GM23338 (cell line): ENCODE results near the gene AKNA. TPM values are rescaled to one million over a fixed set of nuclear protein-coding genes. Genes with fewer than 3 reads are reported as not detected.
"Not testable (repeated sequence)": the region's sequence is repeated elsewhere in the genome, so short reads cannot be mapped to it uniquely, and the experiment has no call there.

Experiments used
- ATAC-seq: fragments of 200-7000 bp; cut with Tn5 transposase; 3 replicates; pipeline ENCODE4 v1.9.1; 2020
- DNase-seq: peaks from one replicate; pipeline ENCODE4 v3.0.0-alpha.2; 2015; ENCODE audit warnings: low spot score
- H2AFZ ChIP-seq: fragments of 200-600 bp; sonication (generic); 2 replicates; pipeline ENCODE4 v1.8.0; 2016; ENCODE audit warnings: antibody characterized with exemption, mild to moderate bottlenecking, moderate library complexity
- H3F3A ChIP-seq: fragments of 200-600 bp; sonication (generic); replicated peaks from 2 replicates; pipeline ENCODE4 v1.8.0; 2017; ENCODE audit warnings: antibody characterized with exemption, mixed run types, low read depth
- H3K27ac ChIP-seq: fragments of 200-600 bp; sonication (generic); 2 replicates; pipeline ENCODE4 v1.6.1; 2016; ENCODE audit warnings: low read depth
- H3K27me3 ChIP-seq: fragments of 200-600 bp; sonication (generic); 2 replicates; pipeline ENCODE4 v1.8.0; 2016; ENCODE audit warnings: mild to moderate bottlenecking, mixed run types, moderate library complexity; ENCODE audit not compliant: insufficient read depth
- H3K36me3 ChIP-seq: fragments of 200-600 bp; sonication (generic); 2 replicates; pipeline ENCODE4 v1.8.0; 2016; ENCODE audit warnings: mild to moderate bottlenecking; ENCODE audit not compliant: insufficient read depth
- H3K4me1 ChIP-seq: fragments of 200-600 bp; sonication (generic); 2 replicates; pipeline ENCODE4 v1.8.0; 2016; ENCODE audit warnings: mild to moderate bottlenecking, moderate library complexity; ENCODE audit not compliant: insufficient read depth
- H3K4me2 ChIP-seq: fragments of 200-600 bp; sonication (generic); 2 replicates; pipeline ENCODE4 v1.7.1; 2017; ENCODE audit warnings: mixed run types
- H3K4me3 ChIP-seq: fragments of 200-600 bp; sonication (generic); 2 replicates; pipeline ENCODE4 v1.6.1; 2016; ENCODE audit warnings: mixed run types
- H3K79me2 ChIP-seq: fragments of 200-600 bp; sonication (generic); replicated peaks from 2 replicates; pipeline ENCODE4 v1.8.0; 2017; ENCODE audit warnings: mild to moderate bottlenecking; ENCODE audit not compliant: insufficient read depth
- H3K9me2 ChIP-seq: fragments of 200-600 bp; sonication (generic); 2 replicates; pipeline ENCODE4 v1.8.0; 2017; ENCODE audit not compliant: insufficient read depth
- H4K20me1 ChIP-seq: fragments of 200-600 bp; sonication (generic); replicated peaks from 2 replicates; pipeline ENCODE4 v1.8.0; 2017; ENCODE audit warnings: mild to moderate bottlenecking; ENCODE audit not compliant: insufficient read depth
- H3K27ac Mint-ChIP-seq: 2 replicates; pipeline ENCODE4 v1.8.0; 2020; ENCODE audit warnings: inconsistent platforms, mild to moderate bottlenecking, moderate library complexity, mixed read lengths
- H3K27me3 Mint-ChIP-seq: 3 replicates; pipeline ENCODE4 v1.8.0; 2022; ENCODE audit warnings: low read depth, mild to moderate bottlenecking, moderate library complexity, mixed read lengths, inconsistent platforms; ENCODE audit not compliant: insufficient read depth, poor library complexity
- H3K36me3 Mint-ChIP-seq: 3 replicates; pipeline ENCODE4 v1.8.0; 2021; ENCODE audit warnings: low read depth, mild to moderate bottlenecking, inconsistent platforms, moderate library complexity, mixed read lengths
- H3K4me1 Mint-ChIP-seq: 3 replicates; pipeline ENCODE4 v1.8.0; 2020; ENCODE audit warnings: mild to moderate bottlenecking, inconsistent platforms, mixed read lengths
- H3K4me3 Mint-ChIP-seq: 3 replicates; pipeline ENCODE4 v1.8.0; 2021; ENCODE audit warnings: moderate library complexity, mild to moderate bottlenecking, inconsistent platforms, mixed read lengths
- H3K9me3 Mint-ChIP-seq: 3 replicates; pipeline ENCODE4 v1.8.0; 2020; ENCODE audit warnings: moderate library complexity, mild to moderate bottlenecking, inconsistent platforms, mixed read lengths
- JUNB ChIP-seq: IDR thresholded peaks from one replicate; pipeline ENCODE4 v1.6.1; 2016; ENCODE audit warnings: antibody characterized with exemption; ENCODE audit not compliant: unreplicated experiment
- polyA plus RNA-seq: library from polyadenylated mRNA; unstranded; fragments of >200 nt; fragmentation: Nextera tagmentation; extraction: Ambion mirVana; gene quantifications from 2 replicates; pipeline ENCODE4 v1.2.1, GENCODE V29; 2016
- total RNA-seq: library from RNA; depleted of rRNA; stranded (reverse); fragments of >200 nt; shearing (Covaris generic); gene quantifications from 2 replicates; pipeline ENCODE4 v1.2.3, GENCODE V29; 2014
- TF ChIP-seq, protein P1 (sequence below): IDR thresholded peaks from one replicate; pipeline ENCODE4 v1.6.1; 2018; ENCODE audit warnings: antibody characterized with exemption; ENCODE audit not compliant: unreplicated experiment

The AKNA gene
- total and polyA plus RNA-seq, 2 experiments from 2014 or later = 9.0 to 28.1 TPM

DNA sequence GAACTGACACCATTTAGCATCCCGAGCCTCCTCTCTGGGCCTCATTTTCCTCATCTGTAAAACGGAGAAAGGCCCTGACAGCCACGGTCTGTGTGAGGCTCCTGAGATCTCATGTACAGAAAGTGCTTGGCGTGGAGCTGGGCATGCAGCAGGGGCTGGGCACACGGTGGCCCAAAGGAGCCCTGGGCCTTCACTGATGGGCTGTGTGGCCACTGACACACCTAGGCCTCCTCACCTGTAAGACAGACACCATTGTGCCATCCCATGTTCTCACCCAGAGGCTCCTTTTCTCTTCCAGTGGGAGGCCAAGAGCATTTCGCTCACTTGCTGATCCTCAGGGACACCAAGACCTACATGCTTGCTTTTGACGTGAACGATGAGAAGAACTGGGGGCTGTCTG is 63.3 kb downstream of the AKNA start (continued):
- TF ChIP-seq, protein P1, sequence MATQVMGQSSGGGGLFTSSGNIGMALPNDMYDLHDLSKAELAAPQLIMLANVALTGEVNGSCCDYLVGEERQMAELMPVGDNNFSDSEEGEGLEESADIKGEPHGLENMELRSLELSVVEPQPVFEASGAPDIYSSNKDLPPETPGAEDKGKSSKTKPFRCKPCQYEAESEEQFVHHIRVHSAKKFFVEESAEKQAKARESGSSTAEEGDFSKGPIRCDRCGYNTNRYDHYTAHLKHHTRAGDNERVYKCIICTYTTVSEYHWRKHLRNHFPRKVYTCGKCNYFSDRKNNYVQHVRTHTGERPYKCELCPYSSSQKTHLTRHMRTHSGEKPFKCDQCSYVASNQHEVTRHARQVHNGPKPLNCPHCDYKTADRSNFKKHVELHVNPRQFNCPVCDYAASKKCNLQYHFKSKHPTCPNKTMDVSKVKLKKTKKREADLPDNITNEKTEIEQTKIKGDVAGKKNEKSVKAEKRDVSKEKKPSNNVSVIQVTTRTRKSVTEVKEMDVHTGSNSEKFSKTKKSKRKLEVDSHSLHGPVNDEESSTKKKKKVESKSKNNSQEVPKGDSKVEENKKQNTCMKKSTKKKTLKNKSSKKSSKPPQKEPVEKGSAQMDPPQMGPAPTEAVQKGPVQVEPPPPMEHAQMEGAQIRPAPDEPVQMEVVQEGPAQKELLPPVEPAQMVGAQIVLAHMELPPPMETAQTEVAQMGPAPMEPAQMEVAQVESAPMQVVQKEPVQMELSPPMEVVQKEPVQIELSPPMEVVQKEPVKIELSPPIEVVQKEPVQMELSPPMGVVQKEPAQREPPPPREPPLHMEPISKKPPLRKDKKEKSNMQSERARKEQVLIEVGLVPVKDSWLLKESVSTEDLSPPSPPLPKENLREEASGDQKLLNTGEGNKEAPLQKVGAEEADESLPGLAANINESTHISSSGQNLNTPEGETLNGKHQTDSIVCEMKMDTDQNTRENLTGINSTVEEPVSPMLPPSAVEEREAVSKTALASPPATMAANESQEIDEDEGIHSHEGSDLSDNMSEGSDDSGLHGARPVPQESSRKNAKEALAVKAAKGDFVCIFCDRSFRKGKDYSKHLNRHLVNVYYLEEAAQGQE = no peak
- TF ChIP-seq JUNB = no peak

DNA sequence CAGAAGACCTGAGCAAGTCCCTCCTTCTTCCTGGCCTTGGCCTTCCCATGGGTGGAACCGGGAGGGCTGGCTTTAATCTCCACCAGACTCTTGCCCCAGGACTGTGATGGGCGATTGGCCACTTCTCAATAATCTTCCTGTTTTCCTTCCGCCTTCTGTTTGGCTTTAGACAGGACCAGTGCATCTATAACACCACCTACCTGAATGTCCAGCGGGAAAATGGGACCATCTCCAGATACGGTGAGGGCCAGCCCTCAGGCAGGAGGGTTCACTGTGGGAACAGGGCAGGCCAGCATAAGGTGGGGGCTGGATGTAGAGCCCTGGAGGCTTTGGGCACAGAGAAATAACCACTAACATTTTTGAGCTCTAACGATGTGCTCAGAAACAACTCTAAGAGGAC is 63.9 kb downstream of the AKNA start:
- not testable (repeated sequence) for H3F3A ChIP-seq, H3K9me3 Mint-ChIP-seq, ATAC-seq

DNA sequence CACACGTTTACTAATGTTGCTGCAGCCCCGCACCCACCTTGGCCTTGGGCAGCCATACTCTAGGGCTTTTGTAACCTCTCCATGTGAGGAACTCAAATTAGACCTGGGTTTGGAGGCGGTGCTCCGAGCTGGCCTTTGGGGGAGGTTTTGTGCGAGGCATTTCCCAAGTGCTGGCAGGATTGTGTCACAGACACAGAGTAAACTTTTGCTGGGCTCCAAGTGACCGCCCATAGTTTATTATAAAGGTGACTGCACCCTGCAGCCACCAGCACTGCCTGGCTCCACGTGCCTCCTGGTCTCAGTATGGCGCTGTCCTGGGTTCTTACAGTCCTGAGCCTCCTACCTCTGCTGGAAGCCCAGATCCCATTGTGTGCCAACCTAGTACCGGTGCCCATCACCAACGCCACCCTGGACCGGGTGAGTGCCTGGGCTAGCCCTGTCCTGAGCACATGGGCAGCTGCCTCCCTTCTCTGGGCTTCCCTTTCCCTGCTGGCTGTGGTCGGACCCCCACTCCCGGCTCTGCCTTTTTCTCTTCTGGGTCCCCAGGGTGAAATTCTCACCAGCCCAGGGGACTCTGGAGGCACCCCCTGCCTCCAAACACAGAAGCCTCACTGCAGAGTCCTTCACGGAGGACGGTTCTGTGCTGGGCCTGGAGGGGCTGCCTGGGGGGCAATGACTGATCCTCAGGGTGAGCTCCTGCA is 64.8 kb downstream of the AKNA start, which contains the start of gene ORM1:
ORM1 (plus strand) TSS at position 268 of the 701 bp plus-strand sequence; CDS start at position 304, 36 bp downstream.
- ATAC-seq, H3K27me3 ChIP-seq, H3K4me3 Mint-ChIP-seq, DNase-seq, H2AFZ ChIP-seq, H3K27me3 Mint-ChIP-seq, H3F3A ChIP-seq, H3K4me1 Mint-ChIP-seq, H3K27ac Mint-ChIP-seq, H3K4me1 ChIP-seq, H3K27ac ChIP-seq, H3K36me3 Mint-ChIP-seq, H3K9me3 Mint-ChIP-seq, H3K9me2 ChIP-seq, H3K36me3 ChIP-seq, H3K4me2 ChIP-seq, H4K20me1 ChIP-seq, H3K79me2 ChIP-seq, H3K4me3 ChIP-seq: not testable (repeated sequence)

More for the DNA sequence above, 63.9 kb downstream of the AKNA start:
- not testable (repeated sequence) for H3K9me2 ChIP-seq, H3K4me1 ChIP-seq, H3K36me3 Mint-ChIP-seq, H3K36me3 ChIP-seq, H2AFZ ChIP-seq, H3K27me3 ChIP-seq, H3K4me3 ChIP-seq, H3K4me2 ChIP-seq, H4K20me1 ChIP-seq, H3K27me3 Mint-ChIP-seq, H3K27ac Mint-ChIP-seq, H3K79me2 ChIP-seq, H3K27ac ChIP-seq, H3K4me1 Mint-ChIP-seq, H3K4me3 Mint-ChIP-seq, DNase-seq

DNA sequence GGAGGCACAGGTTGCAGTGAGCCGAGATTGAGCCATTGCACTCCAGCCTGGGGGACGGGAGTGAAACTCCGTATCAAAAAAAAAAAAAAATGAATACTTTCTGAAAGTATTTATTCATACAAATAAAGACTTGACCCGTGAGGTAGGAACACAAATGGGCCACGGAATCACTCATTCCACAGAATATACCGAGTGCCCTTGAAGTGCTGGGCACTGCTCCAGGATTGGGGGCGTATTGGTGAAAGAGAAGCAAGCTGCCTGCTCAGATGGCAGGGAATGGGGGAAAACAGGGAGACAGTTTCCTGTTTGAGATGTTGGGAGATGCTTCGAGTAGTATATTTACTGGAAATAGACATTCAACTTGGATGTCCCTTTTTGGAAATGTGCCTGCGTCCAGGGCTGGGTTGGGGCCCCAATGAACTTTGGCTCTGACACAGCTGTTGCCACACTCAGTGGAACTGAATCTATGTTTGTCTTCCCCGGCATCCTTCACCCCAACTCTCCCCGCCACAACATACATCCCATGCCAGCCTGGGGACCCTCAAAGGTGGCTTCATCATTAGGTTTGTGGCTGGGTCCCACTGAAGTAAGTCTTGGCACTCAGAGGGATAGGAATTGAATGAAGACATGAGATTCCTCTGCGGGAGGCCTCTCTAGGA is 65.5 kb downstream of the AKNA start:
- H3K4me2 ChIP-seq, H3K9me2 ChIP-seq, H3K79me2 ChIP-seq, H3K27ac ChIP-seq, H3K27me3 Mint-ChIP-seq, H3K36me3 Mint-ChIP-seq, H3F3A ChIP-seq, H3K36me3 ChIP-seq, H4K20me1 ChIP-seq, H3K27ac Mint-ChIP-seq, H3K4me1 ChIP-seq, H3K4me3 Mint-ChIP-seq, H3K4me3 ChIP-seq, H2AFZ ChIP-seq, H3K4me1 Mint-ChIP-seq, H3K9me3 Mint-ChIP-seq, H3K27me3 ChIP-seq, DNase-seq, ATAC-seq: not testable (repeated sequence)
